Panc1 (cell line): ENCODE results near the gene CD163L1. TPM values are rescaled to one million over a fixed set of nuclear protein-coding genes. Genes with fewer than 3 reads are reported as not detected.

ENCODE experiments used
- ATAC-seq: fragments of 200-7000 bp; cut with Tn5 transposase; 2 replicates; pipeline ENCODE4 v1.9.1; 2020; ENCODE audit warnings: mild to moderate bottlenecking, moderate library complexity
- BruUV-seq: library from RNA; stranded (reverse); fragments of 400-500 nt; replicated peaks from 2 replicates; lab custom pipeline; 2021; lab: Mats Ljungman, UMichigan
- CTCF ChIA-PET: fragments of 300-600 bp; sonication (Branson Sonifier 250); formaldehyde crosslinking; loops from one replicate; lab custom pipeline; 2022; ENCODE audit warnings: antibody characterized with exemption; lab: Charles Lee
- POLR2A ChIA-PET: fragments of 300-600 bp; sonication (Branson Sonifier 250); formaldehyde crosslinking; loops from one replicate; lab custom pipeline; 2022; ENCODE audit warnings: antibody characterized with exemption; lab: Charles Lee
- DNase-seq: peaks from one replicate; pipeline ENCODE4 v3.0.0-alpha.2; 2010; ENCODE audit warnings: low read depth, low spot score
- H3K27ac ChIP-seq: 2 replicates; pipeline ENCODE4 v1.5.1; 2011; ENCODE audit warnings: mild to moderate bottlenecking, low read length, inconsistent platforms
- H3K27me3 ChIP-seq: fragments of 200-500 bp; sonication (Bioruptor generic); 2 replicates; pipeline ENCODE4 v1.6.0; 2014; ENCODE audit warnings: low read length, inconsistent platforms; ENCODE audit not compliant: control insufficient read depth, insufficient read depth
- H3K36me3 ChIP-seq: fragments of 200-500 bp; sonication (Bioruptor generic); 2 replicates; pipeline ENCODE4 v1.5.1; 2014; ENCODE audit warnings: inconsistent platforms, mild to moderate bottlenecking, low read length, moderate library complexity; ENCODE audit not compliant: control insufficient read depth, insufficient read depth
- H3K4me1 ChIP-seq: 2 replicates; pipeline ENCODE4 v1.5.1; 2011; ENCODE audit warnings: inconsistent platforms, mild to moderate bottlenecking, low read length, moderate library complexity; ENCODE audit not compliant: control insufficient read depth, insufficient read depth
- H3K4me3 ChIP-seq, 2 experiments: 2 replicates each; pipeline ENCODE4 v1.5.1; 2011 to 2012; ENCODE audit warnings: low read depth in 2 of 2, low read length in 2 of 2, mild to moderate bottlenecking in 2 of 2, inconsistent platforms in 1 of 2, moderate library complexity in 1 of 2
- H3K9me3 ChIP-seq: fragments of 200-500 bp; sonication (Bioruptor generic); 2 replicates; pipeline ENCODE4 v1.5.1; 2014; ENCODE audit warnings: low read depth, mild to moderate bottlenecking, inconsistent platforms, low read length, moderate library complexity; ENCODE audit not compliant: control insufficient read depth, insufficient read depth
- POLR2AphosphoS5 ChIP-seq: IDR thresholded peaks from 2 replicates; pipeline ENCODE4 v1.6.1; 2012; ENCODE audit warnings: mild to moderate bottlenecking, low read depth, low read length, moderate library complexity
- SIN3A ChIP-seq: IDR thresholded peaks from 2 replicates; pipeline ENCODE4 v1.6.1; 2012; ENCODE audit warnings: low read depth, mild to moderate bottlenecking, low read length, moderate library complexity, borderline replicate concordance; ENCODE audit not compliant: insufficient read depth
- TCF7L2 ChIP-seq: IDR thresholded peaks from 2 replicates; pipeline ENCODE4 v1.6.1; 2011; ENCODE audit warnings: mild to moderate bottlenecking, low read depth, low read length, inconsistent platforms
- in situ Hi-C: cut with HindIII; loops from 2 replicates; pipeline ENCODE4 v1.10.0; 2016; ENCODE audit warnings: low sequenced_read_pairs, low pct_unique_long_range_greater_than_20kb
- intact Hi-C: fragments of 100-400 bp; cut with micrococcal nuclease; formaldehyde crosslinking; loops from one replicate; pipeline ENCODE4 v1.10.0; 2022; ENCODE audit not compliant: unreplicated experiment
- total RNA-seq: library from RNA; stranded (reverse); gene quantifications from one replicate; pipeline ENCODE4 v1.2.1, GENCODE V29; 2021; ENCODE audit not compliant: unreplicated experiment
- TF ChIP-seq, protein P1 (sequence below): fragments of 450-650 bp; IDR thresholded peaks from 2 replicates; pipeline ENCODE4 v1.5.1; 2017; ENCODE audit warnings: mild to moderate bottlenecking
- TF ChIP-seq, protein P2 (sequence below), 2 experiments: IDR thresholded peaks; 2 replicates each; pipeline ENCODE4 v1.6.1; 2011 to 2012; ENCODE audit warnings: low read depth in 2 of 2, control low read depth in 1 of 2, low read length in 1 of 2, mild to moderate bottlenecking in 1 of 2, moderate library complexity in 1 of 2; ENCODE audit not compliant: insufficient read depth in 1 of 2

The CD163L1 gene
- total RNA-seq, 1 experiment from 2014 or later, result not detected

DNA sequence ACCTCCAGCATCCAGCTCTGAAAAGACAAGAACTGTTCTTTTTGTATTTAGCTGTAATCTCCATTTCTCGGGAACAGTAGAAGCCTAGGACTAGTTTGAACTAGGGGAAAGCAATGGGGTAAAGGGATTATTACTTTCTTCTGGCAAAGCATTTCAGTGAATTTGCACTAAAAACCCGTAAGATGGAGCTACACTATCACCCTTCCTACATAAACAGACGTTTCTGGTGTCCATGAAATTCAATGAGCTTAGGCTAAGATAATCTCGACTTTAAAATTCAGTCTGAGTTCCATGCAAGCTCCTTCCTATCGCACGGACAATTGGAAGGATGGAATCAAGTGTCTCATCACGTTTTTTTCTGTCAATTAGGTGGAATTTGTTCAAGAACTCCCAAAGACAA, 116.0 kb downstream of the CD163L1 start:
- CTCF ChIA-PET, result no interaction called here
- Histone ChIP-seq H3K36me3 (no peaks in the 10 kb centered on the region), H3K27me3 (0 out of 2 replicates have a peak, but pooled peaks cover 2% of the 10 kb centered on the region), H3K27ac (no peak overlapping the region), H3K4me1 (no peaks in the 10 kb centered on the region), H3K9me3 (no peaks in the 10 kb centered on the region), H3K4me3 (no peak overlapping the region)
- POLR2A ChIA-PET, result no interaction called here
- BruUV-seq, result no TSS peak
- intact Hi-C loops (no loop called here), in situ Hi-C loops (no loop called here)
- no peak for DNase-seq
- TF ChIP-seq SIN3A, result no peak
- TF ChIP-seq, protein P1, sequence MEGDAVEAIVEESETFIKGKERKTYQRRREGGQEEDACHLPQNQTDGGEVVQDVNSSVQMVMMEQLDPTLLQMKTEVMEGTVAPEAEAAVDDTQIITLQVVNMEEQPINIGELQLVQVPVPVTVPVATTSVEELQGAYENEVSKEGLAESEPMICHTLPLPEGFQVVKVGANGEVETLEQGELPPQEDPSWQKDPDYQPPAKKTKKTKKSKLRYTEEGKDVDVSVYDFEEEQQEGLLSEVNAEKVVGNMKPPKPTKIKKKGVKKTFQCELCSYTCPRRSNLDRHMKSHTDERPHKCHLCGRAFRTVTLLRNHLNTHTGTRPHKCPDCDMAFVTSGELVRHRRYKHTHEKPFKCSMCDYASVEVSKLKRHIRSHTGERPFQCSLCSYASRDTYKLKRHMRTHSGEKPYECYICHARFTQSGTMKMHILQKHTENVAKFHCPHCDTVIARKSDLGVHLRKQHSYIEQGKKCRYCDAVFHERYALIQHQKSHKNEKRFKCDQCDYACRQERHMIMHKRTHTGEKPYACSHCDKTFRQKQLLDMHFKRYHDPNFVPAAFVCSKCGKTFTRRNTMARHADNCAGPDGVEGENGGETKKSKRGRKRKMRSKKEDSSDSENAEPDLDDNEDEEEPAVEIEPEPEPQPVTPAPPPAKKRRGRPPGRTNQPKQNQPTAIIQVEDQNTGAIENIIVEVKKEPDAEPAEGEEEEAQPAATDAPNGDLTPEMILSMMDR, result no peak
- TF ChIP-seq, protein P2, sequence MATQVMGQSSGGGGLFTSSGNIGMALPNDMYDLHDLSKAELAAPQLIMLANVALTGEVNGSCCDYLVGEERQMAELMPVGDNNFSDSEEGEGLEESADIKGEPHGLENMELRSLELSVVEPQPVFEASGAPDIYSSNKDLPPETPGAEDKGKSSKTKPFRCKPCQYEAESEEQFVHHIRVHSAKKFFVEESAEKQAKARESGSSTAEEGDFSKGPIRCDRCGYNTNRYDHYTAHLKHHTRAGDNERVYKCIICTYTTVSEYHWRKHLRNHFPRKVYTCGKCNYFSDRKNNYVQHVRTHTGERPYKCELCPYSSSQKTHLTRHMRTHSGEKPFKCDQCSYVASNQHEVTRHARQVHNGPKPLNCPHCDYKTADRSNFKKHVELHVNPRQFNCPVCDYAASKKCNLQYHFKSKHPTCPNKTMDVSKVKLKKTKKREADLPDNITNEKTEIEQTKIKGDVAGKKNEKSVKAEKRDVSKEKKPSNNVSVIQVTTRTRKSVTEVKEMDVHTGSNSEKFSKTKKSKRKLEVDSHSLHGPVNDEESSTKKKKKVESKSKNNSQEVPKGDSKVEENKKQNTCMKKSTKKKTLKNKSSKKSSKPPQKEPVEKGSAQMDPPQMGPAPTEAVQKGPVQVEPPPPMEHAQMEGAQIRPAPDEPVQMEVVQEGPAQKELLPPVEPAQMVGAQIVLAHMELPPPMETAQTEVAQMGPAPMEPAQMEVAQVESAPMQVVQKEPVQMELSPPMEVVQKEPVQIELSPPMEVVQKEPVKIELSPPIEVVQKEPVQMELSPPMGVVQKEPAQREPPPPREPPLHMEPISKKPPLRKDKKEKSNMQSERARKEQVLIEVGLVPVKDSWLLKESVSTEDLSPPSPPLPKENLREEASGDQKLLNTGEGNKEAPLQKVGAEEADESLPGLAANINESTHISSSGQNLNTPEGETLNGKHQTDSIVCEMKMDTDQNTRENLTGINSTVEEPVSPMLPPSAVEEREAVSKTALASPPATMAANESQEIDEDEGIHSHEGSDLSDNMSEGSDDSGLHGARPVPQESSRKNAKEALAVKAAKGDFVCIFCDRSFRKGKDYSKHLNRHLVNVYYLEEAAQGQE (IDR thresholded peaks at IDR 0.05; ENCODE audit: insufficient read depth in 1 of 2, low read depth in 2 of 2, low read length in 1 of 2), result no peak
- no peak for TF ChIP-seq TCF7L2
- no peak for TF ChIP-seq POLR2AphosphoS5
- ATAC-seq, result no peak

DNA sequence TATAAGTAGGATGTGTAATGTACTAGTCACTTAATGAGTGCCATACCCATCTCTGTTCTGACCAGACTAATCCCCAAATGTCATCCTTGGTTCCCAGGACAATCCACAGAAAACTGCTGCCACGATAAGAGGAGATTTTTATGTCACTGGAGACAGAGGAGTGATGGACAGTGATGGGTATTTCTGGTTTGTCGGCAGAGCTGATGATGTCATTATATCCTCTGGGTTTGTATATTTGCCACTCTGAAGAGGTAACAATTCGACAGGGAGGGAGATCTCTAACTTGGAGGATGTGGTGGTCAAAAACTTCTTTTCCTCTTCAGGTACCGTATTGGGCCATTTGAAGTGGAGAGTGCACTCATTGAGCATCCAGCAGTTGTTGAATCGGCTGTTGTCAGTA, 119.8 kb downstream of the CD163L1 start:
- no peak for ATAC-seq
- Histone ChIP-seq H3K36me3 (no peaks in the 10 kb centered on the region), H3K4me1 (no peaks in the 10 kb centered on the region), H3K27ac (no peak overlapping the region), H3K27me3 (0 out of 2 replicates have a peak, but pooled peaks cover 2% of the 10 kb centered on the region), H3K4me3 (no peak overlapping the region), H3K9me3 (no peaks in the 10 kb centered on the region)
- ChIA-PET POLR2A (no interaction called here), CTCF (no interaction called here)
- DNase-seq, result no peak
- in situ Hi-C loops, result no loop called here
- no TSS peak for BruUV-seq
- intact Hi-C loops, result no loop called here
- no peak for TF ChIP-seq SIN3A
- TF ChIP-seq, protein P2 (IDR thresholded peaks at IDR 0.05; ENCODE audit: insufficient read depth in 1 of 2, low read depth in 2 of 2, low read length in 1 of 2), result no peak
- TF ChIP-seq, protein P1, result no peak
- TF ChIP-seq POLR2AphosphoS5, result no peak
- no peak for TF ChIP-seq TCF7L2
